ENCODE results near the gene NFKBIE. TPM values are rescaled to one million over a fixed set of nuclear protein-coding genes. Genes with fewer than 3 reads are reported as not detected.

NFKBIE gene
- total and polyA plus RNA-seq, 5 donors: 2.6 to 5.5 (median 4.3) TPM

- H3K27me3 ChIP-seq (ENCODE audit: control insufficient read depth, insufficient read depth): no peaks in the 10 kb centered on the region
- H3K9me3 ChIP-seq (ENCODE audit: control insufficient read depth, low read length): no peaks in the 10 kb centered on the region
- intact Hi-C loops (cut with DNase I): loop anchor here in 1 of 4 donors (5.0 kb wide), 1 partner anchor 73 kb away; no protein-coding TSS in a partner anchor
- DNase-seq (peak in 1 of 3 donors; percentile 75), ATAC-seq (peak in 1 of 2 donors; percentile 2)
- no peak overlapping the region for H3K27ac ChIP-seq (ENCODE audit: low read length)
- 10% methylated on average over 13 of the region's 13 CpGs for WGBS
- peak overlapping the region; percentile 52 for H3K4me3 ChIP-seq (ENCODE audit: low read length)
- H3K4me1 ChIP-seq (ENCODE audit: control insufficient read depth, insufficient read depth, low read length): peaks cover 14% of the 10 kb centered on the region
Observed at GRCh38 chr6:44264154-44265006, 971 bp downstream of the NFKBIE start.

- DNase-seq (no peak), ATAC-seq (no peak)
- WGBS: 43% methylated on average over 9 of the region's 9 CpGs
- Histone ChIP-seq H3K27ac (ENCODE audit: low read length) (no peak overlapping the region), H3K4me3 (ENCODE audit: low read length) (peak overlapping the region; percentile 52), H3K27me3 (ENCODE audit: control insufficient read depth, insufficient read depth) (no peaks in the 10 kb centered on the region), H3K9me3 (ENCODE audit: control insufficient read depth, low read length) (no peaks in the 10 kb centered on the region), H3K4me1 (ENCODE audit: control insufficient read depth, insufficient read depth, low read length) (peaks cover 14% of the 10 kb centered on the region)
- intact Hi-C loops (cut with DNase I): no loop called here
Observed at GRCh38 chr6:44263354-44264100, 1.8 kb downstream of the NFKBIE start.

DNA sequence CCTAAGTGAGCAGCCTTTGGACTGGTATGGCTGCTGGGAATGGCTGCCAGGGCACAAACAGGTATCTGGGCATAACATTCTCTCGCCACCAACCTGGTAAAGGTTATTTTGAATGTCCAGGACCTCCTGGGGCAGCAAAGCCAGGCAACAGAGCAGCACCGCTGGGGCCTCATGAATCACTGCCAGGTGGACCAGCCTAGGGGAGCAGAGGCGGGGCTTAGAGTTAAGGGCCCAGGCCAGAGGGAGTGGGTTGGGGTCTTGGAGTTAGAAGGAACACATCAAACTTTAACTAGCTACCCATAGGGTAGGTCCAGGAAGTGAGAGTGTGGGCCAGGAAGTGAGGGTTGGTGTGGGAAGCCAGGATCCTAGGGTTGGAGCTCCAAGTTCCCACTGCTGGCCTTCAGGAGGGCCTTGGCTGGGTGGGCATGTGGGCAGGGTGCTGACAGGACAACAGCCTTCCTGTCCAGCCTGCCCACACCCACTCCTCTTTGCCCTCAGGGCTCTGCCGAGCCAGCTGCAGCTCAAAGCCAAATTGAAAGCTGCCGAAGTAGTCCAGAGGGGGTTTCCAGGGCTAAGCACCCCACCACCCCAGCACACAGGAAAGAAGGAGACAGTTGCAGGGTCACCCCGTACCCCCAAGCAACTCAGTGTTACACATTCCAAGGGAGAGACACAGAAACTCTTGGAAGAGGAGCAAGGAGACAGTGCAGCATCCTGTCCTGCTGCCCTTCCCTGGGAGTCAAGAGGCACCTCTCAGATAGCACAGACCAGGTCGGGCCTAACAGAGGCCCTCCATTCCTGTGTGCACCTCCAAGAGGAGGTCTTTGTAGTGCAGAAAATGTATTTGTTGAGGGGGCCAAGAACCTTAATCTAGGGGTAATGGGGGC lies 2.6 kb downstream of the NFKBIE start:
- Histone ChIP-seq H3K9me3 (ENCODE audit: control insufficient read depth, low read length) (no peaks in the 10 kb centered on the region), H3K4me3 (ENCODE audit: low read length) (no peak overlapping the region), H3K27ac (ENCODE audit: low read length) (no peak overlapping the region), H3K27me3 (ENCODE audit: control insufficient read depth, insufficient read depth) (no peaks in the 10 kb centered on the region), H3K4me1 (ENCODE audit: control insufficient read depth, insufficient read depth, low read length) (peaks cover 17% of the 10 kb centered on the region)
- WGBS: 63% methylated on average over 7 of the region's 7 CpGs
- DNase-seq (no peak), ATAC-seq (no peak)
- intact Hi-C loops (cut with DNase I): no loop called here

DNA sequence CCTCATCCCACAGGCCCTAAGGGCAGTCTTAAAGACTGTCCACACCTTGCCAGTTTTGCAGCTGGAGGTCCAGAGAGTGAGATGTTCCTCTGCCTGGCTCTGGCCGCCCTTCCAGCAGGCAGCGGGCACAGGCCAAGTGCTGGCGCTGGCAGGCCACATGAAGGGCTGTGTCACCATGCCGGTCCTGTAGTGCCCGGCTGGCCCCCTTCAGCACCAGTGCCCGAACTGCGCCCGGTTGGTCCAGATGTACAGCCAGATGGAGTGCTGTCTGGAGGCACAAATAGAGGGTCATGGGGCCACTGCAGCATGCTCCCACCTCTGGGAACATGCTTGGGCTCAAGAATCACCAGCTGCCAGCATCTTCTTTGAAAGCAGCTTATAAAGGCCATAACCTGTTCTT lies 3.8 kb downstream of the NFKBIE start:
- DNase-seq (no peak), ATAC-seq (no peak)
- Histone ChIP-seq H3K27me3 (ENCODE audit: control insufficient read depth, insufficient read depth) (no peaks in the 10 kb centered on the region), H3K4me1 (ENCODE audit: control insufficient read depth, insufficient read depth, low read length) (peaks cover 18% of the 10 kb centered on the region), H3K27ac (ENCODE audit: low read length) (no peak overlapping the region), H3K9me3 (ENCODE audit: control insufficient read depth, low read length) (no peaks in the 10 kb centered on the region), H3K4me3 (ENCODE audit: low read length) (no peak overlapping the region)
- intact Hi-C loops (cut with DNase I): no loop called here
- WGBS: 96% methylated on average over 8 of the region's 8 CpGs

- Histone ChIP-seq H3K4me1 (ENCODE audit: control insufficient read depth, insufficient read depth, low read length) (peaks cover 21% of the 10 kb centered on the region), H3K27me3 (ENCODE audit: control insufficient read depth, insufficient read depth) (no peaks in the 10 kb centered on the region), H3K4me3 (ENCODE audit: low read length) (no peak overlapping the region), H3K9me3 (ENCODE audit: control insufficient read depth, low read length) (no peaks in the 10 kb centered on the region), H3K27ac (ENCODE audit: low read length) (no peak overlapping the region)
- ATAC-seq: no peak
- no peak for DNase-seq
- intact Hi-C loops (cut with DNase I): no loop called here
- 92% methylated on average over 6 of the region's 6 CpGs for WGBS
Observed at GRCh38 chr6:44260451-44261297, 4.7 kb downstream of the NFKBIE start.

DNA sequence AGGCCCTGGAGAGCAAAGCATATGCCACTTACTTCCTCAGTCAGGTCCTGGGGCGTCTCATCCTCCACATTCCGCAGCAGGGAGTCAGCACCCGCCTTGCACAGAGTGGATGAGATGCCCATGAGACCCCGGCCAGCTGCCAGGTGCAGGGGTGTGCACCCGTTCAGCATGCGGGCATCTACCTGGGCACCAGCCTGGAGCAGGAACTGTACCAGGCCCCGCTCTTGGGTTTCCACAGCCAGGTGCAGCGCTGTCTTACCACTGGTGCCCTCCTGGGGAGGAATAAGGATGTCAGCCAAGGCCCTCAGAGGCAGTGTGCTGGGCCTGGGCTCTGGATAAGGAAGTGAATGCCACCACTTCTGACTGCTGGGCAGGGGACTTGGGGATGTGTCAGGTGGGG lies 5.3 kb downstream of the NFKBIE start:
- WGBS: 93% methylated on average over 8 of the region's 8 CpGs
- no peaks in the 10 kb centered on the region for H3K9me3 ChIP-seq (ENCODE audit: control insufficient read depth, low read length)
- ATAC-seq (no peak), DNase-seq (no peak)
- H3K27me3 ChIP-seq (ENCODE audit: control insufficient read depth, insufficient read depth): no peaks in the 10 kb centered on the region
- peaks cover 21% of the 10 kb centered on the region for H3K4me1 ChIP-seq (ENCODE audit: control insufficient read depth, insufficient read depth, low read length)
- H3K4me3 ChIP-seq (ENCODE audit: low read length): no peak overlapping the region
- intact Hi-C loops (cut with DNase I): no loop called here
- H3K27ac ChIP-seq (ENCODE audit: low read length): no peak overlapping the region

DNA sequence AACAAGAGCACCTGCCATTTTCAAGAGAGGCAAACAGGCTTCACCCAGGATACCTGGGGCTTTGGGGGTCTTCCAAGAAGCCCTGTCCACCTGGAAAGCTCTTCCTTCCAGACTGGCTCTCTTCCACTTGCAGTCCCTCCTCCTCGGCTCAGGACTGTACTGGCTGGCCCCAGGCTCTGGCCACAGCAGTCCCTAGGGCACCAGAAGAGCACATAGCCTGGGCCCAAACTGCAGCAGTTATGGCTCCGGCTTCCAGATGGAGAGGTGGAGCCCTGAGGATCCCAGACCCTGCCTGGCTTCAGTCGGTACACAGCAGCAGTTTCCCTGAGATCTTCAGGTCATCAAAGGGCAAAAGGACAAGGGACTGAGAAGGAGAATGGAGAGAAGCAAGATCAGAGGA lies 6.4 kb downstream of the NFKBIE start:
- ATAC-seq: no peak
- H3K27ac ChIP-seq (ENCODE audit: low read length): no peak overlapping the region
- intact Hi-C loops (cut with DNase I): no loop called here
- 93% methylated on average over 3 of the region's 3 CpGs for WGBS
- no peak overlapping the region for H3K4me3 ChIP-seq (ENCODE audit: low read length)
- no peaks in the 10 kb centered on the region for H3K27me3 ChIP-seq (ENCODE audit: control insufficient read depth, insufficient read depth)
- H3K9me3 ChIP-seq (ENCODE audit: control insufficient read depth, low read length): no peaks in the 10 kb centered on the region
- H3K4me1 ChIP-seq (ENCODE audit: control insufficient read depth, insufficient read depth, low read length): peaks cover 16% of the 10 kb centered on the region
- no peak for DNase-seq

- WGBS: 87% methylated on average over 9 of the region's 9 CpGs
- H3K27me3 ChIP-seq (ENCODE audit: control insufficient read depth, insufficient read depth): no peaks in the 10 kb centered on the region
- intact Hi-C loops (cut with DNase I): no loop called here
- H3K4me3 ChIP-seq (ENCODE audit: low read length): no peak overlapping the region
- DNase-seq (no peak), ATAC-seq (no peak)
- H3K4me1 ChIP-seq (ENCODE audit: control insufficient read depth, insufficient read depth, low read length): peaks cover 11% of the 10 kb centered on the region
- H3K9me3 ChIP-seq (ENCODE audit: control insufficient read depth, low read length): no peaks in the 10 kb centered on the region
- H3K27ac ChIP-seq (ENCODE audit: low read length): no peak overlapping the region
Observed at GRCh38 chr6:44258325-44258863, 7.0 kb downstream of the NFKBIE start.

- H3K4me3 ChIP-seq (ENCODE audit: low read length): peak overlapping the region; percentile 71
- 26% methylated on average over 15 of the region's 15 CpGs for WGBS
- no peaks in the 10 kb centered on the region for H3K9me3 ChIP-seq (ENCODE audit: control insufficient read depth, low read length)
- ATAC-seq (no peak), DNase-seq (peak in 1 of 3 donors; percentile 64)
- H3K4me1 ChIP-seq (ENCODE audit: control insufficient read depth, insufficient read depth, low read length): peaks cover 7% of the 10 kb centered on the region
- H3K27me3 ChIP-seq (ENCODE audit: control insufficient read depth, insufficient read depth): no peaks in the 10 kb centered on the region
- intact Hi-C loops (cut with DNase I): no loop called here
- H3K27ac ChIP-seq (ENCODE audit: low read length): peak overlapping the region; percentile 65
Observed at GRCh38 chr6:44257753-44258324, 7.5 kb downstream of the NFKBIE start.

All from right cardiac atrium (tissue), 5 donors.